Gastrocnemius medialis (tissue), 4 donors: ENCODE data around the gene DNAJB5.

ENCODE experiments used
- POLR2A ChIP-seq, 2 donors: fragments of 450-650 bp; IDR thresholded peaks; one replicate each; pipeline ENCODE4 v1.6.1; 2017; ENCODE audit warnings: antibody characterized with exemption in 2 of 2, mild to moderate bottlenecking in 2 of 2, moderate library complexity in 2 of 2
- TF ChIP-seq, protein P1 (sequence below), 5 experiments: fragments of 450-650 bp in 3 of 5; fragments of 200-600 bp in 2 of 5; sonication (generic) in 2 of 5; IDR thresholded peaks in 4 of 5; conservative IDR thresholded peaks in 1 of 5; 1 replicate in 4 of 5; 2 replicates in 1 of 5; pipeline ENCODE4 v1.5.1; 2016 to 2019; ENCODE audit warnings: antibody characterized with exemption in 5 of 5, mild to moderate bottlenecking in 3 of 5, moderate library complexity in 3 of 5

DNA sequence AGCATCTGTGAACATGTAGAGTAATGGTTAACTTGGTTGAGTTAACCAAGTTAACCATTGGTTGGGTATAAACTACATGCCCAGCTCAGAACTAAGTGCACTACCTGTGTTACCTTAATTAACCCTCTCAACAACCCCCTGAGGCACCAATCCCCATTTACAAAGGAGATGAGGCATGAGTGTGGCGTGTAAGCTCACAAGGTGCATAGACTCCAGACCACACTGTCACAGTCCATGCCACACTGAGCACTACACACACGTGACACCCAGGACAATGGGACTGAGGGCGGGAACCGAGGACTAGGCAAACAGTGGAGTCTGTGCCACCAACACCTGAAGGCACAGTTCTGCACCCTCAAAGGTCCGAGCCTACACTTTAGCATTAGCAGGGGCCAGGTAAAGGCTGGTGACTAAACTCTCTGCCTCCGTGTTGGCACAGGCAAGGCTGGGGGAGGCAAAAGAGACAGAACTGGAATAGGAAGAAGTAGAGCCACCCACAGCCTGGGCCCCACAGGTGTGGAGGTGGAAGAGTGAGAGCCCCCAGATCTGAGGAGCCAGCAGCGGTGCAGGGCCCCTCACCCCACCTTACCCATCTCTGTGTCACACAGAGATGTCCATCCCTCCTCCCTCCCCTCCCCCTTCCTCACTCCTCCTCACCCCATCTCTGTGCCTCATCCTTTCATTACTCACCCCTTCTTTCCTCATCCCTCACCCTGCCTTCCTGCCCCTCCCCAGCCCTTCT lies 2.2 kb upstream of the DNAJB5 start:
- TF ChIP-seq, protein P1, sequence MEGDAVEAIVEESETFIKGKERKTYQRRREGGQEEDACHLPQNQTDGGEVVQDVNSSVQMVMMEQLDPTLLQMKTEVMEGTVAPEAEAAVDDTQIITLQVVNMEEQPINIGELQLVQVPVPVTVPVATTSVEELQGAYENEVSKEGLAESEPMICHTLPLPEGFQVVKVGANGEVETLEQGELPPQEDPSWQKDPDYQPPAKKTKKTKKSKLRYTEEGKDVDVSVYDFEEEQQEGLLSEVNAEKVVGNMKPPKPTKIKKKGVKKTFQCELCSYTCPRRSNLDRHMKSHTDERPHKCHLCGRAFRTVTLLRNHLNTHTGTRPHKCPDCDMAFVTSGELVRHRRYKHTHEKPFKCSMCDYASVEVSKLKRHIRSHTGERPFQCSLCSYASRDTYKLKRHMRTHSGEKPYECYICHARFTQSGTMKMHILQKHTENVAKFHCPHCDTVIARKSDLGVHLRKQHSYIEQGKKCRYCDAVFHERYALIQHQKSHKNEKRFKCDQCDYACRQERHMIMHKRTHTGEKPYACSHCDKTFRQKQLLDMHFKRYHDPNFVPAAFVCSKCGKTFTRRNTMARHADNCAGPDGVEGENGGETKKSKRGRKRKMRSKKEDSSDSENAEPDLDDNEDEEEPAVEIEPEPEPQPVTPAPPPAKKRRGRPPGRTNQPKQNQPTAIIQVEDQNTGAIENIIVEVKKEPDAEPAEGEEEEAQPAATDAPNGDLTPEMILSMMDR (IDR thresholded peaks at IDR 0.05 in 4 of 5, conservative IDR thresholded peaks at IDR 0.05 in 1 of 5): no peak
- TF ChIP-seq POLR2A (IDR thresholded peaks at IDR 0.05): no peak
